Natural killer cell treated with Interleukin-12 subunit alpha and Interleukin-12 subunit beta and Interleukin-15 and Interleukin-18, amount 100 ng/mL, for 72 hours (primary cell): ENCODE data around the gene CSHL1. TPM values are rescaled to one million over a fixed set of nuclear protein-coding genes. Genes with fewer than 3 reads are reported as not detected.
"Not testable (repeated sequence)": the region's sequence is repeated elsewhere in the genome, so short reads cannot be mapped to it uniquely, and the experiment has no call there.

Experiments
- ATAC-seq, 2 donors: fragments of 150-1000 bp; cut with Tn5 transposase in 1 of 2; sonication (Bioruptor Pico), chemical (Tn5 transposase) in 1 of 2; 2 replicates each; pipeline ENCODE4 v1.10.0; 2021
- DNase-seq: peaks from one replicate; pipeline ENCODE4 v3.0.0; 2022; ENCODE audit warnings: low spot score
- H3K27ac Mint-ChIP-seq, 2 donors: 1 replicate in 1 of 2; 2 replicates in 1 of 2; pipeline ENCODE4 v1.8.0; 2022; ENCODE audit warnings: mixed read lengths in 2 of 2, mild to moderate bottlenecking in 1 of 2, moderate library complexity in 1 of 2
- H3K27me3 Mint-ChIP-seq, 2 donors: 1 replicate in 1 of 2; 2 replicates in 1 of 2; pipeline ENCODE4 v1.8.0; 2022; ENCODE audit warnings: mixed read lengths in 2 of 2
- H3K36me3 Mint-ChIP-seq: one replicate; pipeline ENCODE4 v1.8.0; 2022; ENCODE audit warnings: mixed read lengths
- H3K4me1 Mint-ChIP-seq, 2 donors: 1 replicate in 1 of 2; 2 replicates in 1 of 2; pipeline ENCODE4 v1.8.0; 2022; ENCODE audit warnings: low read depth in 2 of 2, mixed read lengths in 2 of 2, mild to moderate bottlenecking in 1 of 2
- H3K4me3 Mint-ChIP-seq: one replicate; pipeline ENCODE4 v1.8.0; 2022; ENCODE audit warnings: mixed read lengths
- H3K9me3 Mint-ChIP-seq: 2 replicates; pipeline ENCODE4 v1.8.0; 2022; ENCODE audit warnings: mixed read lengths
- total RNA-seq, 2 donors: library from RNA; stranded (reverse); gene quantifications; one replicate each; pipeline ENCODE4 v1.2.3, GENCODE V29; 2022

The CSHL1 gene
- total RNA-seq, 2 donors from 2014 or later: not detected

GRCh38 chr17:63919311-63919723 is 8.3 kb upstream of the CSHL1 start:
- ATAC-seq (peak; percentile 89 to 91), DNase-seq (peak; percentile 77)
- Mint-ChIP-seq H3K4me1 (peaks cover 6 to 9% of the 10 kb centered on the region in 2 donors), H3K36me3 (no peaks in the 10 kb centered on the region), H3K27me3 (peaks cover 0 to 4% of the 10 kb centered on the region in 2 donors), H3K9me3 (no peaks in the 10 kb centered on the region), H3K27ac (peak overlapping the region in 1 of 2 donors; percentile 85), H3K4me3 (no peak overlapping the region)

DNA sequence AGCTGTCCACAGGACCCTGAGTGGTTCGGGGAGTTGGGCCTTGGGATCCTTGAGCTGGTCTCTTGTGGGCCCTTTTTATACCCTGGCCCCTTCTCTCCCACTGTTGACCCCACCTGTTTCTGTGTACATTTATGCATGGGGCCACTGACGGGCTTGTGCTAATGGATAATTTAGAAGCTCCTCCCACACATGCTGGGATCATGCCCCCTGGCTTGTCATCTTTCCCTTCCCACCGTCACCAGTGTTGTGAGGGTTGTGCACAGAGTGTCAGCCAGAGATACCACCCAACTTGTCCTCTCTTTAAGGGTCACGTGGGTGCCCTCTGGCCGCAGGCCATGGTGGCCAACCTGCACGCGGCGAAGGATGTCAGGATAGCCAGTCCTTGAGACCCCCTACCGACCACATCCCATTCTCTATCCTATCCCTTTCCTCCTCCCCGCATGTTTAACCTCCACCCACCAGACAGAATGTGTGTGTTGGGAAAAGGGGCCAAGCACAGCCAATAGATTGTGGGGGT is 7.8 kb upstream of the CSHL1 start, which contains the start of gene GH1:
TSS of gene GH1 (minus strand) at position 51 of the 517 bp plus-strand sequence. CDS start 63 bp downstream, outside the sequence.
- H3K36me3 Mint-ChIP-seq, H3K27me3 Mint-ChIP-seq, DNase-seq, H3K4me1 Mint-ChIP-seq, H3K9me3 Mint-ChIP-seq, ATAC-seq, H3K4me3 Mint-ChIP-seq: not testable (repeated sequence)
- H3K27ac Mint-ChIP-seq: peak within 1 kb of the TSS in 1 of 2 donors; percentile 85

GRCh38 chr17:63918305-63918704 is 7.2 kb upstream of the CSHL1 start:
- no peak overlapping the region for H3K27ac Mint-ChIP-seq
- peaks cover 0 to 4% of the 10 kb centered on the region in 2 donors for H3K27me3 Mint-ChIP-seq
- DNase-seq (no peak), ATAC-seq (no peak)
- no peaks in the 10 kb centered on the region for H3K36me3 Mint-ChIP-seq
- H3K4me1 Mint-ChIP-seq: peaks cover 6 to 9% of the 10 kb centered on the region in 2 donors
- no peak overlapping the region for H3K4me3 Mint-ChIP-seq
- H3K9me3 Mint-ChIP-seq: no peaks in the 10 kb centered on the region

- no peaks in the 10 kb centered on the region for H3K36me3 Mint-ChIP-seq
- peaks cover 0 to 4% of the 10 kb centered on the region in 2 donors for H3K27me3 Mint-ChIP-seq
- no peak for DNase-seq
- no peak overlapping the region for H3K27ac Mint-ChIP-seq
- no peak overlapping the region for H3K4me3 Mint-ChIP-seq
- H3K9me3 Mint-ChIP-seq: no peaks in the 10 kb centered on the region
- peaks cover 6 to 9% of the 10 kb centered on the region in 2 donors for H3K4me1 Mint-ChIP-seq
- ATAC-seq: no peak
Observed at GRCh38 chr17:63917646-63918045, 6.6 kb upstream of the CSHL1 start.

DNA sequence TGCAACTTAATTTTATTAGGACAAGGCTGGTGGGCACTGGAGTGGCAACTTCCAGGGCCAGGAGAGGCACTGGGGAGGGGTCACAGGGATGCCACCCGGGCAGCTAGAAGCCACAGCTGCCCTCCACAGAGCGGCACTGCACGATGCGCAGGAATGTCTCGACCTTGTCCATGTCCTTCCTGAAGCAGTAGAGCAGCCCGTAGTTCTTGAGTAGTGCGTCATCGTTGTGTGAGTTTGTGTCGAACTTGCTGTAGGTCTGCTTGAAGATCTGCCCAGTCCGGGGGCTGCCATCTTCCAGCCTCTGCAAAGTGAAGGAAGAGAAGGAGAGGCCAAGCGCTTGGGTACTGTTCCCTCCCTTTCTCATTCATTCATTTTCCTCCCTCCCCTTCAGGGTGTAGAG is 6.1 kb upstream of the CSHL1 start:
- not testable (repeated sequence) for H3K27ac Mint-ChIP-seq, DNase-seq, H3K9me3 Mint-ChIP-seq, H3K36me3 Mint-ChIP-seq, H3K27me3 Mint-ChIP-seq, H3K4me1 Mint-ChIP-seq, H3K4me3 Mint-ChIP-seq, ATAC-seq

GRCh38 chr17:63916566-63917185 is 5.6 kb upstream of the CSHL1 start:
- H3K4me1 Mint-ChIP-seq: peaks cover 6 to 9% of the 10 kb centered on the region in 2 donors
- no peaks in the 10 kb centered on the region for H3K36me3 Mint-ChIP-seq
- no peak overlapping the region for H3K4me3 Mint-ChIP-seq
- DNase-seq (no peak), ATAC-seq (no peak)
- no peak overlapping the region for H3K27ac Mint-ChIP-seq
- no peaks in the 10 kb centered on the region for H3K9me3 Mint-ChIP-seq
- peaks cover 0 to 4% of the 10 kb centered on the region in 2 donors for H3K27me3 Mint-ChIP-seq

DNA sequence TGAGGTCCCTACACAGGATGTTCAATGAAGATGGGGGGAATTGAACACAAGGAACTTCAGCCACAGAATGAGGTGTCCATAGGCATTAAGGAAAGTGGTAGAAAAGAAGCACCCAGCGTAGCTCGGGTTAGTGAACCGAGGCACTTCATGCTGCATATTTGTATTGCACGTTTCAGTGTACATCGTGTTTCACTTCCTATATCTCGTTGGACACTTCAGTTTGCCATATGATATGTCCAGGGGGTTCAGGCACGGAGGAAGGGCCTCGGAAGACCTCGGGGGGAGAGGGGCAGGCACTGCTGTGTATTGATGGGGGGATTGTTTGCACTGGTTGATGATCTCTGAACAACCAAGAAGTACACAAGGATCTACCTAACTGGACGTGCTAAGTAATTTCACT is 4.7 kb upstream of the CSHL1 start:
- not testable (repeated sequence) for H3K4me3 Mint-ChIP-seq, DNase-seq, ATAC-seq, H3K36me3 Mint-ChIP-seq, H3K27ac Mint-ChIP-seq, H3K9me3 Mint-ChIP-seq, H3K27me3 Mint-ChIP-seq
- H3K4me1 Mint-ChIP-seq: peaks cover 10 to 12% of the 10 kb centered on the region in 2 donors

GRCh38 chr17:63914471-63914870 is 3.4 kb upstream of the CSHL1 start:
- Mint-ChIP-seq H3K4me3 (no peak overlapping the region), H3K27me3 (peaks cover 0 to 4% of the 10 kb centered on the region in 2 donors), H3K9me3 (no peaks in the 10 kb centered on the region), H3K4me1 (peaks cover 8 to 9% of the 10 kb centered on the region in 2 donors), H3K27ac (no peak overlapping the region), H3K36me3 (no peaks in the 10 kb centered on the region)
- ATAC-seq (no peak), DNase-seq (no peak)

DNA sequence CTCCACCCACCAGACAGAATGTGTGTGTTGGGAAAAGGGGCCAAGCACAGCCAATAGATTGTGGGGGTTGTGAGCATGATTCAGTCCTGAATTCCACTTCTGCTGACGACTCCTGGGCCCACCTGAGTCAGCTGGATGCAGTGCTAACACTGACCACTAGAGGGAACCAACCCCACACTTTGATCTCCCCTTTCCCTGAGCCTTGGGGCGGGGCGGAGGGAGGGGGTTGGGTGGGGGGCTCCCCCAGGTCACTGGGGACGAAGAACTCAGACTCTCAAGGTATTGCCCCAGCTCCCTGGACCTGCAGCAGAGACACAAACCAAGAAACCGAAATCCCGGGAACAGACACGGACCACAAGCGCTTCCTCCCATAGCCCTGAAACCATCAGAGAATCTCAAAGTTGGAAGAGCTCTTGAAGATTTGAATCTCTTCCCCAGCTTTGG is 621 bp upstream of the CSHL1 start:
- no peak overlapping the region for H3K27ac Mint-ChIP-seq
- H3K4me1 Mint-ChIP-seq: peaks cover 2 to 4% of the 10 kb centered on the region in 2 donors
- ATAC-seq: peak; percentile 66 to 78
- no peaks in the 10 kb centered on the region for H3K36me3 Mint-ChIP-seq
- H3K4me3 Mint-ChIP-seq: no peak overlapping the region
- H3K9me3 Mint-ChIP-seq: no peaks in the 10 kb centered on the region
- peaks cover 0 to 4% of the 10 kb centered on the region in 2 donors for H3K27me3 Mint-ChIP-seq
- DNase-seq: no peak

GRCh38 chr17:63910096-63910495 is 962 bp downstream of the CSHL1 start:
- peaks cover 0 to 4% of the 10 kb centered on the region in 2 donors for H3K27me3 Mint-ChIP-seq
- H3K36me3 Mint-ChIP-seq: no peaks in the 10 kb centered on the region
- H3K27ac Mint-ChIP-seq: no peak overlapping the region
- ATAC-seq: no peak
- H3K4me1 Mint-ChIP-seq: peaks cover 2 to 4% of the 10 kb centered on the region in 2 donors
- H3K9me3 Mint-ChIP-seq: no peaks in the 10 kb centered on the region
- no peak overlapping the region for H3K4me3 Mint-ChIP-seq
- DNase-seq: no peak

DNA sequence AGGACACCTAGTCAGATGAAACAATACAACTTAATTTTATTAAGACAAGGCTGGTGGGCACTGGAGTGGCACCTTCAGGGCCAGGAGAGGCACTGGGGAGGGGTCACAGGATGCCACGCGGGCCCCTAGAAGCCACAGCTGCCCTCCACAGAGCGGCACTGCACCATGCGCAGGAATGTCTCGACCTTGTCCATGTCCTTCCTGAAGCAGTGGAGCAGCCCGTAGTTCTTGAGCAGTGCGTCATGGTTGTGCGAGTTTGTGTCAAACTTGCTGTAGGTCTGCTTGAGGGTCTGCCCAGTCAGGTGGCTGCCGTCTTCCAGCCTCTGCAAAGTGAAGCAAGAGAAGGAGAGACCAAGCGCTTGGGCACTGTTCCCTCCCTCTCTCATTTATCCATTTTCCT is 1.5 kb downstream of the CSHL1 start:
- not testable (repeated sequence) for H3K9me3 Mint-ChIP-seq, H3K27ac Mint-ChIP-seq, ATAC-seq, DNase-seq, H3K4me3 Mint-ChIP-seq, H3K36me3 Mint-ChIP-seq, H3K4me1 Mint-ChIP-seq, H3K27me3 Mint-ChIP-seq

GRCh38 chr17:63907161-63907778 is 3.8 kb downstream of the CSHL1 start:
- H3K4me3 Mint-ChIP-seq, DNase-seq, H3K9me3 Mint-ChIP-seq, H3K27me3 Mint-ChIP-seq, H3K27ac Mint-ChIP-seq, H3K36me3 Mint-ChIP-seq, ATAC-seq, H3K4me1 Mint-ChIP-seq: not testable (repeated sequence)

DNA sequence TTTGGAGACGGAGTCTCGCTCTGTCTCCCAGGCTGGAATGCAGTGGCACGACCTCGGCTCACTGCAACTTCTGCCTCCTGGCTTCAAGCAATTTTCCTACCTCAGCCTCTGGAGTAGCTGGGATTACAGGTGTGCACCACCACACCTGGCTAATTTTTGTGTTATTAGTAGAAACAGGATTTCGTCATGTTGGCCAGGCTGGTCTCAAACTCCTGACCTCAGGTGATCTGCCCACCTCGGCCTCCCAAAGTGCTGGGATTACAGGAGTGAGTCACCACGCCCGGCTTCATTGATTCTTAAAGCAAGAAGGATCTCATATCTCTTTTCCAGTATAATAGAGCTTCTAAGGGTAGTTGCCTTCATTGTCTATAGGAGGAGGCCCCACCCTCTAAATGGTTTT is 6.3 kb downstream of the CSHL1 start:
- H3K36me3 Mint-ChIP-seq, H3K9me3 Mint-ChIP-seq, H3K4me3 Mint-ChIP-seq, H3K4me1 Mint-ChIP-seq, H3K27ac Mint-ChIP-seq, ATAC-seq, DNase-seq, H3K27me3 Mint-ChIP-seq: not testable (repeated sequence)

DNA sequence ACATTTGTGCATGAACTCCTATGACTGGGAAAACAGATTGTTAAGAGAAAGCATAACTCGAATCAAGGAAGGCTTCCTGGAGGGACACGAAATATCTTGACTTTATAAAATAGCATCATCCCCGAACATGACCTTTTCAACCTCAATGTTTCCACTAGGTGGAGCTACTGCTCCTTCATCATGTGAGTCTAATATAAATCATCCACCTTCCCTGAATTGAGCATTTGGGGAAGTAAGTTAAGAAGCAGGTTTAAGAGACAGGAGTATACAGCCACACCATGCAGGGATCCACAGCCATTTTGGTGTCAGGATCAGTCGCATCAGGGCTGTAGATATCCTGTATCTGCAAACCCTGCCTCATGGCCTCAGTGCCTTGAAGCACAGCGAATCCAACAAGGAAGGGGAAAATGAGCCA is 7.3 kb downstream of the CSHL1 start:
- H3K27me3 Mint-ChIP-seq, DNase-seq, H3K36me3 Mint-ChIP-seq, H3K4me1 Mint-ChIP-seq, H3K9me3 Mint-ChIP-seq, ATAC-seq, H3K27ac Mint-ChIP-seq, H3K4me3 Mint-ChIP-seq: not testable (repeated sequence)
